Amniotic stem cell (primary cell): ENCODE results near the gene IER2.
"Not testable (repeated sequence)": the region's sequence is repeated elsewhere in the genome, so short reads cannot be mapped to it uniquely, and the experiment has no call there.

Source experiments
- DNase-seq: peaks from one replicate; lab custom pipeline; 2025; lab: John Stamatoyannopoulos, UW

IER2 gene

DNA sequence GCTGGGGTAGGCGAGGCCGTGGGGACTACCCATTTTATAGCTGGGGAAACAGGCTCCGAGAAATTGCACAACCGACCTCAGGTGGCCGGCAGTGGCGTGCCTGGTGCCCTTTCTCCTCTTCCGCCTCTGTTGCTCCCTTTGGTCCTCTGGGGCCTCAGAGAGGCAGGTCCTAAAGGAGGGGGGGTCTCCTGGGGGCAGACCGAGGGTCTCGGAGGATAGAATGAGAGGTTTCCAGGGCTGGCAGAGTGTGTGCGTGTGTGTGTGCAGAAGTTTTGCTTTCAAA is 11.4 kb upstream of the IER2 start:
- no peak for DNase-seq

DNA sequence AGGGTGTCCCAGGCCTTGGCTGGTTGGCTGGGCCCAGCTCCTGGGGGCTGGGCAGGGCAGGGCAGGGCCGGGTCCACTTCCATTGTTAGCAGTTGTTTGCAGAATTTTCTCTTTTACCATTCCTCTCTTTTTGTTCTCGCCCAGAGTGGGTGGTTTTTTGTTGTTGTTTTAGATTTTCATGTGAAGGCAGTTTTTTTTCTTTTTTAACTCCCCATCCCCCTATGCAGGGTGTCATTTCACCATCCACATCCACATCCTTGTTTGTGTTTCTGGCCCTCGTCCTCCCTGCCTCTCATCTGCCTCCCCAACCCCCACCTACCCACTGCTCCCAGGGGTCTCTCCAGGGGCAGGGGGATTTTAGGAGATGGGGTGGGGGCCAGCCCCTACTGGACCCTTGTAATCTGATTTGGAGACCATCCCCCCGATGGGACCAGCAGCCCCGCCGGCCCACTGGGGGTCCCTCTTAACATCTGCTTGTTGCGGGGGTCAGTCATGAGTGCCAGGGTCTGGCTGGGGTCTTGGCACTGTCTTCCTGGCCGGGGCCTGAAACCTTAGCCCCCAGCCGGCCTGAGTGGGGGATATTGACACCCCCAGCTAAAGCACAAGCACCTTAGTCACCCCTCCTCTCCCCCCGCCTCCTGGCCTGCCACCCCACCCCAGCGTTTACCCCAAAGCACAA is 10.4 kb upstream of the IER2 start:
- DNase-seq: no peak

DNA sequence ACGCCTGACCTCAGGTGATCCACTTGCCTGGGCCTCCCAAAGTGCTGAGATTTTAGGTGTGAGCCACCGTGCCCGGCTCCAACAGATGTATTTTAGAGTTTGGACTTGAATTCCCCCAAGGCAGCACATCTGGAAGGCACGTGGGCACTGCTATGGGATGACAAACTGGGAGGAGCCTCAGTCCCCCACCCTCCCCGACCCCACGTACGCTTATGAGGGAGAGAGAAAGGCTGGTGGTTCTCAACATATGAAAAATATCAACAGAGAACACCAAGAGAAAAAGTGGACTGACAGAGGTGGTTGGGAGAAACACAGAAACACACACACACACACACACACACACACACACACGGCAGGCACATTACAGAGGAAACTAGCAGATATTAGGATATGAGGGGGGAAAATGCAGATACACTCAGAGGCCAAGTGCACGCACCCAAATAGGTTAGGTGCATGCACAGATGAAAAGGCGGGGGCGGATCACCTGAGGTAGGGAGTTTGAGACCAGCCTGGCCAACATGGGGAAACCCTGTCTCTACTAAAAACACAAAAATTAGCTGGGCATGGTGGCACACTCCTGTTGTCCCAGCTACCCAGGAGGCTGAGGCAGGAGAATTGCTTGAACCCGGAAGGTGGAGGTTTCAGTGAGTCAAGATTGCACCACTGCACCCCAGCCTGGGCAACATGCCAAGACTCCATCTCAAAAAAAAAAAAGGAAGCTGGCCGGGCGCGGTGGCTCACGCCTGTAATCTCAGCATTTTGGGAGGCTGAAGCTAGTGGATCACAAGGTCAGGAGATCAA is 3.2 kb upstream of the IER2 start:
- DNase-seq: no peak

DNA sequence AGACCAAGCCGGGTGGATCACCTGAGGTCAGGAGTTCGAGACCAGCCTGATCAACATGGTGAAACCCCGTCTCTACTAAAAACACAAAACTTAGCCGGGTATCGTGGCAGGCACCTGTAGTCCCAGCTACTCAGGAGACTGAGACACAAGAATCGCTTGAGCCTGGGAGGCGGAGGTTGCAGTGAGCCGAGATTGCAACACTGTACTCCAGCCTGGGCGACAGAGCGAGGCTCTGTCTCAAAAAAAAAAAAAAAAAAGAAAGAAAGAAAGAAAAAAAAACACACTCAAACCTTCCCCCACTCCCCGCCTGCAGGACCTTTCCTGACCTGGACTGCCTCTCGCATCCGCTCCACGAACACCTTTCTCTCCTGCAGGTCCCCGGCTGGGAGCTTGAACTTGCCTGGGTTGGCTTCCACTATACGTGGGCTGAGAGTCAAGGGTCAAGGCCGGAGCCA is 1.0 kb upstream of the IER2 start:
- DNase-seq: not testable (repeated sequence)

DNA sequence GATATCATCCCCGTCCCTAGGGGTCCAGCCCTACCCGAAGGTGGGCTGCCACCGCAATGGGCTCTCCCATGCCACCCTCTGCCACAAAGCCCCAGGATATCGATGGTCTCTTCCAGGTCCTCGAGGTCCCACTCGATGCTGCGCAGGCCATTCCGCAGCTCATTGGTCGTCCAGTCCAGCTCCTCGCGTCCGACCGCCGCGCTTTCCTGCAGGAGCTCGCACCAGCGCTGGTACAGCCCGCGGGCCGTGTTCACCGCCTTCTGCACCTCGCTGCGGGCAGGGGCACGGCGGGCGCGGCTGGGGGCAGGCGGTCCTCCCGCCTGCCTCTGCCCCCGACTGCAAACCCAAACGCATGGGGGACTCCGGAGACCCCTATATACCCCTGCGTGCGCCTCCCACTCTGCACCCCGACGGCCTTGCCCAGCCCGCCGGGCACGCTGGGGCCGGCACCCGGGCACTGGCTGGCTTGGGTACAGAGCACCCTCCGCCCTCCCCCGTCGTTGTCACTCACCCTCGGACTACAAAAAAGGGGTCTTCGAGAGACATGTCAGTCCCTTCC is 504 bp upstream of the IER2 start:
- DNase-seq: no peak

DNA sequence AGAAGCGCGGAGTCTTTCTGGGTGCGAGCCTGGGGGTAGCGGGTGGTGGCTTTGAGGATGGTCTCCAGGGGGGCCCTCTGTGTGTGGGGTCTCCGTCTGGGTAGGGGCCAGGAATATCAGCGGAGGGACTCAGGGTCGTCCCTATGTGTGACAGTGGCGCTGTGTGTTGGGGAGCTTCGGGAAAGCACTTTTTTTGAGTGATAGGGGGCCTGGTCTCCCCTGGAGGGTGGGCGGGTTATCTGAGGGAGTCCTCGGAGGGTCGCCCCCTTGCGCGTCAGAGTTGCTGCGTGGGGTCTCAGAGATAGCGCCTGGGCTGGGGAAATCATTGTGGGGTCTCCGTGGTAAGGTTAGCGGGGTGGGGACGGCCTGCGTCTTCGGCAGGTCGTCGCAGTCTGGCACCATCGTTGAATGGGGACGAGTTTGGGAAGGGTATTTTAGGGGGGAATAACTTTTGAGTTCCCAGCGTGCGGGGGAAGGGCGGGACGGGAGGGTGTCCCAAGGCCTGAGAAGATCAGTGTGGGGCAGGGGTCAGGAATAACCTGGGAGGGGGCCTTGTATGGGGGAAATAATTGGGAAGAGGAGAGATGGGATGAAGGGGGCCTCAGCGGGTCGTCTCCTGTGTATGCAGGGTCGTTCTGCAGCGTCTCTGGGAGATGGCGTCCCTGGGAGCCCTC is 857 bp downstream of the IER2 start:
- no peak for DNase-seq

DNA sequence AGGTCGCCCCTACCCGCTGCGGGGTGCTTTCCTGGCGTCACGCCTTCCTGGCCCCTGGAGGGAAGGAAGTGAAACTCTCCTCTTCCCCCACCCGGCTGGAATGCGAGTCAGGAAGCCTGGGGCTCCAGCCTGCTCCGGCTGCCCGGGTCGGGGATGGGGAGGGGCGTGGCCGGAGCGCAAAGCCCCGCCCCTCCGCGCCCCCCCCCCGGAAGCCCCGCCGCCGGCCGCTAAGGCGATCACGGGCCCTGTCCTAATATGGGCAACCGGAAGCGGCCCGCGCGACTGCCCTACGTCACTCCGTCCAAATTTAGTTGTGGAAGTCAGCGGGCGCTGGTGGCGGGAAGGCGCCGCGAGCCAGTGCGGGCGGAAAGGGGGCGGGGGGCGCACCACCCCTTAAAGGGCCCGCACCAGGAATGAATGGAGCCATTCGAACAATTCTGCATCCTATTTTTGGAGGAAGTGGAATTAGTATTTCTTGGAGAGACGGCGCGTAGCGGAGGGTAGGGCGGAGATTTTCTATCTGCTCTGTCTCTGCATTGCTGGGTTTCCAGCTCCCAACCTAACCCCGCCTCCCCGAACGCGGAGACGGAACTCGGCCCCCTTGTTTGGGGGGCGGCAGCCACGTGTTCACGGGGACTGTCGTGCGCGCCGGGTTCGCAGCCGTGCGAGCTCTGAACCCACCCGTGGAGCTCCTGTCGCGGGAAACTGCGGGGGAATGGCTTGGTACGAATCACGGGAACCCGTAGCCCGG is 1.6 kb downstream of the IER2 start:
- peak; percentile 95 for DNase-seq

DNA sequence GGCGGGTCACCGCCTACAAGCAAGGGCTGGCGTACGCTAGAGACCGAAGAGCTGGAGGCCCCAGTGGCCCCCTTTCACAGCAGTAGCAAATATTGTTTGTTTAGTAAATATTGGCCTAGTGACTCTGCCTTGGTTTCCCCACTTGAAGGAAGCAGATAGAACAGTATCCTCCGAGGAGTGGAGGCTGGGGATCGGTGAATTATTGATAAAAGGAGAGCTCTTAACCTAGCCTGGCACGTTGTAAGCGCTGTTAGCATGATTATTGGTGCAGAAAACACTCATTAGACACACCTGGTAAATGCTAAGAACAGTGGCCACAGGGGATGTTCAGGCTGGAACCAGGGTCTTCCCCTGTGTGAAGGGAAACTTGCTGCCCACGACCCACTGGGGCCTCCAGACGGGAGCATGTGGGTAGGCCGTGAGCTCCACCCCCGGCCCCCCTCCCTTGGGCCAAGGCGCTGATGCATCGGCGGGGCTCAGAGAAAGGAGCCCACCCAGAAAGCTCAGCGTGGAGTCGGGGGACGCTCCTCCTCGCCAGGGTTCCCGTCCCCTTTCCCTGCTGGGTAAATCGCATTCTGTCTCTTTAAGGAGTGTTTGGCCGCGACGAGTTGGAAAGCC is 2.3 kb downstream of the IER2 start:
- no peak for DNase-seq

DNA sequence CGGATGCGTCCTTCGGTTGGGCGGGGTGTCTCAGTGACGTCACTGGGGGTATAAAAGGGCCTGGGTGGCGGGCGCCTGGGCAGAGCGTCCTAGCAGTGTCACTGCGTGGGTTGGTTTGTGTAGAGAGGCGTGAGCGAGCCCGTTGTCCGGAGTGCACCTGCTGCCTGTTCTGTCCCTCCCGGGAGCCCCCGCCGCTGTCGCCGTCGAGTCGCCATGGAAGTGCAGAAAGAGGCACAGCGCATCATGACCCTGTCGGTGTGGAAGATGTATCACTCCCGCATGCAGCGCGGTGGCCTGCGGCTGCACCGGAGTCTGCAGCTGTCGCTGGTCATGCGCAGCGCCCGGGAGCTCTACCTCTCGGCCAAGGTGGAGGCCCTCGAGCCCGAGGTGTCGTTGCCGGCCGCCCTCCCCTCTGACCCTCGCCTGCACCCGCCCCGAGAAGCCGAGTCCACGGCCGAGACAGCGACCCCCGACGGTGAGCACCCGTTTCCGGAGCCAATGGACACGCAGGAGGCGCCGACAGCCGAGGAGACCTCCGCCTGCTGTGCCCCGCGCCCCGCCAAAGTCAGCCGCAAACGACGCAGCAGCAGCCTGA is 2.9 kb downstream of the IER2 start:
- DNase-seq: peak; percentile 89

DNA sequence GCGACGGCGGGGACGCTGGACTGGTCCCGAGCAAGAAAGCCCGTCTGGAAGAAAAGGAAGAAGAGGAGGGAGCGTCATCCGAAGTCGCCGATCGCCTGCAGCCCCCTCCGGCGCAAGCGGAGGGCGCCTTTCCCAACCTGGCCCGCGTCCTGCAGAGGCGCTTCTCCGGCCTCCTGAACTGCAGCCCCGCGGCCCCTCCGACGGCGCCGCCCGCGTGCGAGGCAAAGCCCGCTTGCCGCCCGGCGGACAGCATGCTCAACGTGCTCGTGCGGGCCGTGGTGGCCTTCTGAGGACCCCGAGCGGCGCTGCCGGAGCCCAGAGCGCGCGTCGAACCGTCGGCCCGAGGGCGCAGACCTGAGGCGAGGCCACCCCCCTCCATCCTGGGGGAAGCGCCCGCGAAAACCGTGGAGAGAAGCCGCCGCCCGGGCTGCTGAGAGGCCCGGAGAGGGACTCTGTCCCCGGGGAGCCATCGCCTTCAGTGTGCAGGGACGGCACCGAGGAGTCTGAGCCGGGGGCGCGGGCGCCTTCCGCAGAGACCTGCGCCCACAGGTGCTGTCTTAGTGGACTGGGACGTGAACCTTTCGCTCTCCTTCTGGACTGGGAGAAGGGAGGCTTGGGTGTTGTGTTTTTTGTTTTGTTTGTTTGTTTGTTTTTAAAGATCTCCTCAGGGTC is 3.5 kb downstream of the IER2 start:
- no peak for DNase-seq

DNA sequence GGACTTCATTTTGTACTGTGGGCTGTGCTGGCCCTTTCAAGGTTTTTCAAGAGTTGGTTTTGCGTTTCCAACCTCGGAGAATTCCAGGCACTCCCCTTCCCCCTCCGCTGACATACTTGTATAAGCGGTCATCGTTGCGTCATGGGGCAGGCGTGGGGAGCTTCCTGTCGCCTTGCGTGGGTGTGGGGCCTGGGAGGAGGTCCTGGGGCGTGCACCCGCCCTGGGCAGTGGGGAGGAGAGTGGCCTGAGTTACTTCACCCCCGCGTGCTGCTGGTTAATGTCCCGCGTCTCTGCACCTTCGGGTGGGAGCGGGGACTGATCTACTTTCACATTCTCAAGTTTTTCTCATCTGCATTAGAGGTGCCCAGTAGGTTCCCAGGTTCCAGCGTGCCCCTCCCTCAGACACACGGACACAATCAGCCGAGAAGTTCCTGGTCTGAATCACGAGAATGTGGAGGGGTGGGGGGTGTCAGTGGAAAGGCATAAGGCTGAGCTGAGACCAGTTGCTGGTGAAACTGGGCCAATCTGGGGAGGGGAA is 4.1 kb downstream of the IER2 start:
- peak; percentile 86 for DNase-seq

DNA sequence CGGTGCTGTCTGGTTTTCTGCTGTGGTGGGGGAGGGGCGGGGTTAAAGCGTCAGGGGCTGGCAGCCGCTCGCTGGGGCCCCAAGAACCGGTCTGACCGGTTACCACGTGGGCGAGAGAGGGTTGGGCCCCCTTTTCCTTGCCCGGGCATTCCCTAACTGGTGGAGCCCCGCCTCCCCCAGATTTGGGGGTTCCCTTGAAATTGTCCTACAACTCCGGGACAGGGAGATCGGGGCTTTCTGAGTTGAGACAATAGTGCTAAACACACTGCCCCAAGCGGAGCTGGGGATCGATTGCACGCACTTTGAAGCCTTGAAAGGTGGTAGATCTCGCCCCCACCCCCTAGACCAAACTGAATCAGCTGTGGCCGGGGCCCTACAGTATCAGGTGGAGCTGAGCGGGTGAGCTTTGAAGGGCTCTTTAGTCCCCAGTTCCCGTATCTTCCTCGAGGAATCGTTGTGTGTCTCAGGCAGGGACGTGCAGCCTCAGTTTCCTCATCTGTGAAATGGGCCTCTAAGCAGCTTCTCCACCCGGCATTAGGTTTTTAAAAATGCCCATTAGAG is 4.8 kb downstream of the IER2 start:
- DNase-seq: no peak

DNA sequence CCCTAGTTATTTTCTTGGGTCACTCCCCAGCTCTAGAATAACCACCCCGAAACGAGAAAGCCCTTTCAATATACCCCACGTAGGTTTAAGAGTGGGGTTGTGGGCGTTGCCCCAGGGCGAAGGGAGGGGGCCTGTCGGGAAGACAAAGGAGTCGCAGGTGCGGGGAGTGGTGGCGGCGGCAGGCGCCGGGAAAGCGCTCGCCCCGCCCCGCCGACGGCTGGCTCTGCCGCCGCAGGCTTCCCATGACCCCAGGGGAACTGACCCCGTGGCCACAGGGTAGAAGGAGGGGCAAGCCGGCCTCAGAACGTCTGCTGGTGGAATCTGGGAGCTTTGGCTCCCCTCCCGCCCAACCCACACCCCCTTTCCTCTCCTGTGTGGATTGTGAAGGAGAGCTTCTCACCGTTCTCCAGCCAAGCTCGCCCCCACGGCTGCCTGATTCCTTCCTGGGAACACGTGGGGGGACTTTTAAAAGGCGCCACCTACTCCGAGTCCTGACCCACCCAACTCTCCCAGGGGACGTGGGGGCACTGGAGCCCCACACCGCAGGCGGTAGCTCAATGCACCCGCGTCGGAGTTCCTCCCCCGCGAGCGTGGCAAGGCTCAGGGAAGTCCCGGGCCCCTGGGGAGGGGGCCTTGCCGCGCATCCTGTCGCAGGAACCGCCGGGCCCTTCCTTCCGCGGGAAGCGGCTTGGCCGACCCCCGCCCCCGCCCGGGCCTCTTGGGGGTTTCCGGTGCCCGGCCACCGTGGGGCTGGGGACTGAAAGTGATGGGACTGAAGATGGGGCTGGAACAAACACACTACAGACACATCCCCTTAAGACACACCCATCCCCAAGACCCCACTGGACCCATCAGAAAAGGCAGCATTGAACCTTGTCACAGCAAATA is 5.5 kb downstream of the IER2 start:
- peak; percentile 69 for DNase-seq

DNA sequence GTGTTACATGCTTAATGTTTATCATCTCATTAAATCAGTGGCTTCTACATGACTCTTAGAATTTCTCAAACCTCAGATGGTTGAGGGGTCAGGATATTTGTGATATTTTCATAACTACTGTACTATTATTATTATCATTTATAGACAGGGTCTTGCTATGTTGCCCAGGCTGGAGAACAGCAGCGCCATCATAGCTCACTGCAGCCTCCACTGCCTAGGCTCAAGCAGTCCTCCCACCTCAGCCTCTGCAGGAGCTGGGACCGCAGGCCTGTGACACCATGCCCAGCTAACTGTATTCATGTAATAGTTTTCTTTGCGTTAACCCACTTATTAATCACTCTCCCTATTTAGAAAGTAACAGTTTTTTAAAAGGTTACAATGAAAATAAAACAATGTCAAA is 9.5 kb downstream of the IER2 start:
- no peak for DNase-seq

DNA sequence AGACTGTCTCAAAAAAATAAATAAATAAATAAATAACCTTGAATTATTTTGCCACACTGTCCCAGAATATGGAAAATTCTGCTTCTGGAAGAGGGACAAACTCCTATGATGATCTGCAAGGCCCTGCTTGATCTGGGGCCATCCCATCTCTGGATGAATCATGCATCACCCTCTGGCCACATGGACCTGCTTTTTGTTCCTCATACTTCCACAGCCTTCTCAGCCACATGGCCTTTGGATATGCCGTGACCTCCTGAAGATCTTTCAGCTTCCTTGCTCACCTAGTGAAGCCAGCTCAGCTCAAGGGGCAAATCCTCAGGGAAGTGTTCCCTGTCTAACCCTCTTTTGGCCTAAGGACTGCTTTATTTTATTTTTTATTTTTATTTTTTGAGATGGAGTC is 10.3 kb downstream of the IER2 start:
- no peak for DNase-seq

DNA sequence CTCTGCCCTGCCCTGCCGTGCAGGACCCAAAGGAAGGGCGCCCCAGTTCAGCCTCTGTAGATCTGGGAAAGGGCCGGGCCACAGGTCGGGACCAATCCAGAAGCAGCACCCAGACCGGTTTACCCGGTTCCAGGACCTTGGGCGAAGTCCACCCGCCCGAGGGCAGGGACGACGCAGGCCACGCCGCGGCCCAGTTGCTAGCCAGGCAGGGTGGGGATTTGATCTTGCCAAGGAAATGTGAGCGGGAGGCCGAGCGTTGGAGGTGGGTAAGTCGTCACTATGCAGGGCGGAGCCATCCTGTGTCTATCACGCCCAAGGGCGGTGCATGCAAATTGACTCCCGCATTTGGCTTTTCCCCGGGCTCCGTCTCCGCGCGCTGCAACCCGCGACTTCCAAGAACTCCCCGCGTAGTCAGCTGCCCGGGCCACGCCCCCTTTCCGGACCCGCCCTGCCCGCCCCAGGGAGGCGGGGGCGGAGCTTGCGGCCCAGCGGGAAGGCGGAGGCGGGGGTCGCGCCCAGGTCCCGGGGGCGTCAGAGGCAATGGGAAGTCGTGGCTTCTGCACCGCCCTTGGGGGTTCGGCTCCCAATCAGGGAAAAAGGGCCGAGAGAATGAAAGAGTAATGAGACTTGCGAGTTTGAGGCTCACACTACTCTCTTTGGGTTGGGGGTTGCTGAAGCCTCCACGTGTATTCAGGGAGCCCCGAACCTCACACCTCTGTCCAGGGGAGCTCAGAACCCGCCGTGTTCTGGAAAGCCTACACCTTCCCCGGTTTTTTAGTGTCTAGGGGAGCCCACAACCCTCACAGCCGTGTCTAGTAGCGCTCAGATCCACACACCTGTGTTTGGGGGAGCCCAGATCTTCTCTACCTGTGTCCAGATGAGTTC is 12.8 kb downstream of the IER2 start:
- DNase-seq: peak; percentile 93

DNA sequence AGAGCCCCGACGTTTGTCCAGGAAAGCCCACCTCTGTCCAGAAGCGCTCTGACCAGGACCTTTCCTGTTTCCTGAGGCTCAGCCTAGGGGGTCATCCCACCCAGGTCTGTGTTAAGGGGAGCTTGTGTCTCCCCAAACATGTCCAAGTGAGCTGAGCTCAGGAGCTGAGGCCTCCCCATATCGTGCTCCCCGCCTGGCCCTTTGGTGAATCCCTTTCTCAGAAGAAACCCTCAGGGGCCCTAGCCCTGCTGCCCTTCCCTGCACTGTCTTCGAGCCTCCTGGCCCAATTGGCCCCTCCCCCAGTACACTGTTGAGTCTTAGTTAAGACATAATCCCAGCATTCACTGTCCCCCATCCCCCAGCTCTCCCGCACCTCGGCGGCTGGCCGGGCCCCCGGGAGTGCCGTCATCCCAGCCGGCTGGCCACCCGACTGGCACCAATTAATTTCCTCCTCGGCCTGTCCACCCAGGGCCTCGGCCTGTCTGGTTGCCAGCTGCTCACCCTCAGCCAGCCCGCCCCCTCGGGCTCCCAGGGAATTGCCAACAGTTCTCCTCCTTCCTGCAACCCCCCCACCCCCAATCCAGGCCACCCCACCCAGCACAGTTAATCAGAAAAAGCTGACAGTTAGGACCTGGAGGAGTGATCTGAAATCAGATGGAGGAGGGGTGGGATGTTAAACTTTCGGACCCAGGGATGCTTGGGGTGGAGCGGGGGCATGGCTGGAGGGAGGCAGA is 13.6 kb downstream of the IER2 start:
- DNase-seq: peak; percentile 46
